GM12865 (cell line): ENCODE measurements around the gene TBL3.

Experiments
- DNase-seq: peaks from one replicate; pipeline ENCODE4 v3.0.0; 2010; ENCODE audit warnings: low read depth
- H3K4me3 ChIP-seq: 2 replicates; pipeline ENCODE4 v1.5.1; 2011; ENCODE audit warnings: mild to moderate bottlenecking, low read depth, low read length, control low read depth
- CTCF ChIP-seq: IDR thresholded peaks from 2 replicates; pipeline ENCODE4 v1.5.1; 2011; ENCODE audit warnings: low read length, control low read depth, low read depth, inconsistent platforms; ENCODE audit not compliant: insufficient read depth; ENCODE audit errors: missing control alignments

The TBL3 gene

GRCh38 chr16:1987198-1987597, 15.3 kb downstream of the TBL3 start:
- H3K4me3 ChIP-seq: no peak overlapping the region
- TF ChIP-seq CTCF: no peak
- no peak for DNase-seq

GRCh38 chr16:1989209-1990100, 17.6 kb downstream of the TBL3 start, which contains the start of gene SYNGR3:
TSS of gene SYNGR3 (plus strand) at chr16:1989970. CDS start at chr16:1990103, 133 bp downstream.
- no peak for DNase-seq
- H3K4me3 ChIP-seq: peak within 1 kb of the TSS; percentile 76
- TF ChIP-seq CTCF: no peak

- DNase-seq: no peak
- H3K4me3 ChIP-seq: peak overlapping the region; percentile 76; the same call in 1 of the 2 replicates
- no peak for TF ChIP-seq CTCF
Observed at GRCh38 chr16:1990101-1990350, 18.2 kb downstream of the TBL3 start.

GRCh38 chr16:1990351-1991134, 18.7 kb downstream of the TBL3 start:
- no peak for TF ChIP-seq CTCF
- H3K4me3 ChIP-seq: peak overlapping the region; percentile 76
- peak; percentile 54 for DNase-seq

- H3K4me3 ChIP-seq: peak overlapping the region; percentile 76
- peak; percentile 91 for DNase-seq
- no peak for TF ChIP-seq CTCF
Observed at GRCh38 chr16:1991135-1991551, 19.3 kb downstream of the TBL3 start.

- DNase-seq: no peak
- peak overlapping the region; percentile 76 for H3K4me3 ChIP-seq
Observed at GRCh38 chr16:1991588-1991947, 19.7 kb downstream of the TBL3 start.

More at GRCh38 chr16:1991588-1991947, 19.7 kb downstream of the TBL3 start:
- TF ChIP-seq CTCF: no peak
